ENCODE data around the gene THAP8. TPM values are rescaled to one million over a fixed set of nuclear protein-coding genes. Genes with fewer than 3 reads are reported as not detected.

THAP8 gene
- total RNA-seq, 1 experiment from 2014 or later: 5.4 TPM

DNA sequence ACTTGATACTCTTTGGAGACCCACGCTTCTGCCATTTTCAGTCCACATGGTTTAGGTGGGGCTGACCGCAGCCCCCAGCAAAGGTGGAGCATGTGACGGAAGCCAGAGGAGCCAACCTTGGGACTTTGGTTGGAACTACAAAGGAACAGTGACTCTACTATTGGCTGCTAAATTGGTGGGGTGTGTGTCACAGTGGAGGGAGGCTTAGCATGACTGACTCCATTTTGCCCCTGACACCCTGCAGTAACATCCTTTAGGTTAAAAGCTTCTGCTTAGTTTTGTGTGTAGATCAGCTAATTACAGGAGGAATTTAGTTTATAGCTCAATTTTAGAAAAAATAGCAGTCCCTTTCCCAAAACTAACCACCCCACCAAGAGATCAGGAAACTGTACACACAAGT lies 52.5 kb downstream of the THAP8 start:
- Histone ChIP-seq H2BK120ac (ENCODE audit: low read depth, low read length, poor library complexity, severe bottlenecking) (no peak overlapping the region), H3K79me2 (ENCODE audit: insufficient read depth, low read length) (no peaks in the 10 kb centered on the region), H3K79me1 (ENCODE audit: insufficient read depth, low read depth, low read length, poor library complexity, severe bottlenecking) (no peaks in the 10 kb centered on the region), H3K27ac (ENCODE audit: insufficient read length, low read depth, low read length) (no peak overlapping the region), H2BK20ac (ENCODE audit: low read depth, low read length, poor library complexity, severe bottlenecking) (no peak overlapping the region), H3K9ac (ENCODE audit: extremely low read depth, insufficient read length, low read length) (no peak overlapping the region), H3K4me2 (ENCODE audit: insufficient read depth, insufficient read length, low read length) (no peak overlapping the region), H2BK5ac (ENCODE audit: insufficient read length, low read length) (no peak overlapping the region), H3K14ac (ENCODE audit: insufficient read depth, low read length) (no peak overlapping the region), H3K4ac (ENCODE audit: low read depth, low read length) (no peak overlapping the region), H3K18ac (ENCODE audit: insufficient read length, low read depth, low read length) (no peak overlapping the region), H4K5ac (ENCODE audit: insufficient read length, low read depth, low read length) (no peak overlapping the region), H3K4me1 (ENCODE audit: insufficient read depth, low read length) (no peaks in the 10 kb centered on the region), H2BK15ac (ENCODE audit: low read depth, low read length) (no peak overlapping the region), H2AK5ac (ENCODE audit: insufficient read length, low read length) (no peak overlapping the region), H4K8ac (replicated peaks; ENCODE audit: insufficient read length, low read depth, low read length) (no peak overlapping the region), H3K23ac (ENCODE audit: insufficient read length, low read depth, low read length) (no peak overlapping the region), H3K27me3 (ENCODE audit: insufficient read depth, low read length) (no peaks in the 10 kb centered on the region), H4K20me1 (ENCODE audit: control insufficient read depth, insufficient read depth, insufficient read length) (no peaks in the 10 kb centered on the region), H3T11ph (ENCODE audit: low read length) (no peak overlapping the region), H3K23me2 (ENCODE audit: insufficient read length, low read depth, low read length, poor library complexity, severe bottlenecking) (no peaks in the 10 kb centered on the region), H3K56ac (ENCODE audit: insufficient read length, low read depth, low read length) (no peak overlapping the region), H4K91ac (ENCODE audit: insufficient read length, low read depth, low read length) (no peak overlapping the region), H2AFZ (ENCODE audit: low read length) (no peak overlapping the region), H2BK12ac (ENCODE audit: insufficient read length, low read depth, low read length) (no peak overlapping the region), H3K9me3 (ENCODE audit: control insufficient read depth, low read depth, low read length) (no peaks in the 10 kb centered on the region)
- no peak overlapping the region for H3K27ac Mint-ChIP-seq
- peaks cover 1% of the 10 kb centered on the region in 2 experiments; a peak in 3 of 4 replicates for H3K4me1 Mint-ChIP-seq
- DNase-seq: no peak
- no peaks in the 10 kb centered on the region for H3K27me3 Mint-ChIP-seq (ENCODE audit: low read depth)
- H3K4me3 Mint-ChIP-seq: no peak overlapping the region
- peaks cover 14 to 53% (median 38%) of the 10 kb centered on the region in 3 experiments; a peak in 6 of 7 replicates for H3K36me3 Mint-ChIP-seq (ENCODE audit: insufficient read depth in 1 of 3, low read depth in 3 of 3)
- TF ChIP-seq CTCF (conservative IDR thresholded peaks at IDR 0.05): no peak
- H3K9me3 Mint-ChIP-seq: no peaks in the 10 kb centered on the region
- WGBS (ENCODE audit: extremely low coverage, insufficient read length, low lambda C conversion rate): no CpG with 5 or more reads among the region's 3 CpGs
